ENCODE measurements around the gene CDH23.

The CDH23 gene

GRCh38 chr10:71782917-71783490 lies 386.3 kb downstream of the CDH23 start:
- TF ChIP-seq CTCF (IDR thresholded peaks at IDR 0.05; ENCODE audit: control insufficient read depth, insufficient read depth, low read depth, low read length, missing control alignments) = no peak
- DNase-seq (ENCODE audit: low read depth) = no peak
- no peak overlapping the region for H3K4me3 ChIP-seq (ENCODE audit: control insufficient read depth, low read depth, low read length)

GRCh38 chr10:71783917-71784678 lies 387.4 kb downstream of the CDH23 start:
- no peak for TF ChIP-seq CTCF (IDR thresholded peaks at IDR 0.05; ENCODE audit: control insufficient read depth, insufficient read depth, low read depth, low read length, missing control alignments)
- H3K4me3 ChIP-seq (ENCODE audit: control insufficient read depth, low read depth, low read length) = no peak overlapping the region
- DNase-seq (ENCODE audit: low read depth) = no peak

- no peak for DNase-seq (ENCODE audit: low read depth)
- no peak for TF ChIP-seq CTCF (IDR thresholded peaks at IDR 0.05; ENCODE audit: control insufficient read depth, insufficient read depth, low read depth, low read length, missing control alignments)
- no peak overlapping the region for H3K4me3 ChIP-seq (ENCODE audit: control insufficient read depth, low read depth, low read length)
These were observed 388.1 kb downstream of the CDH23 start for GRCh38 chr10:71784679-71785272.

GRCh38 chr10:71788954-71789353 lies 392.2 kb downstream of the CDH23 start:
- no peak for DNase-seq (ENCODE audit: low read depth)
- no peak for TF ChIP-seq CTCF (IDR thresholded peaks at IDR 0.05; ENCODE audit: control insufficient read depth, insufficient read depth, low read depth, low read length, missing control alignments)
- no peak overlapping the region for H3K4me3 ChIP-seq (ENCODE audit: control insufficient read depth, low read depth, low read length)

- TF ChIP-seq CTCF (IDR thresholded peaks at IDR 0.05; ENCODE audit: control insufficient read depth, insufficient read depth, low read depth, low read length, missing control alignments) = no peak
- no peak for DNase-seq (ENCODE audit: low read depth)
- H3K4me3 ChIP-seq (ENCODE audit: control insufficient read depth, low read depth, low read length) = no peak overlapping the region
These were observed 393.2 kb downstream of the CDH23 start for GRCh38 chr10:71789871-71790270.

GRCh38 chr10:71790749-71791440 lies 394.2 kb downstream of the CDH23 start:
- no peak for DNase-seq (ENCODE audit: low read depth)
- no peak overlapping the region for H3K4me3 ChIP-seq (ENCODE audit: control insufficient read depth, low read depth, low read length)
- TF ChIP-seq CTCF (IDR thresholded peaks at IDR 0.05; ENCODE audit: control insufficient read depth, insufficient read depth, low read depth, low read length, missing control alignments) = no peak
